HCT116 (cell line): ENCODE data around the gene SLC66A2.

Source experiments
- CEBPB ChIP-seq: IDR thresholded peaks from 2 replicates; pipeline ENCODE4 v1.6.1; 2012; ENCODE audit warnings: low read depth
- CTCF ChIP-seq, 3 experiments: fragments of 200-600 bp in 1 of 3; sonication (generic) in 1 of 3; IDR thresholded peaks in 2 of 3; conservative IDR thresholded peaks in 1 of 3; 2 replicates each; pipeline ENCODE4 v1.5.1; 2012 to 2017; ENCODE audit warnings: low read depth in 2 of 3, low read length in 2 of 3, antibody characterized with exemption in 1 of 3, borderline replicate concordance in 1 of 3, control low read depth in 1 of 3, mild to moderate bottlenecking in 1 of 3, mixed read lengths in 1 of 3, mixed run types in 1 of 3, moderate library complexity in 1 of 3; ENCODE audit not compliant: insufficient read depth in 1 of 3
- EZH2phosphoT487 ChIP-seq: fragments of 200-600 bp; IDR thresholded peaks from 2 replicates; pipeline ENCODE4 v1.6.1; 2018; ENCODE audit warnings: antibody characterized with exemption, borderline replicate concordance
- JUND ChIP-seq: IDR thresholded peaks from 2 replicates; pipeline ENCODE4 v1.6.1; 2012
- MAX ChIP-seq: IDR thresholded peaks from 2 replicates; pipeline ENCODE4 v1.6.1; 2012
- POLR2AphosphoS5 ChIP-seq: IDR thresholded peaks from 2 replicates; pipeline ENCODE4 v1.6.1; 2011; ENCODE audit warnings: mild to moderate bottlenecking, low read depth, low read length, moderate library complexity
- RAD21 ChIP-seq: IDR thresholded peaks from 2 replicates; pipeline ENCODE4 v1.6.1; 2012; ENCODE audit warnings: low read depth, mild to moderate bottlenecking
- REST ChIP-seq: IDR thresholded peaks from 2 replicates; pipeline ENCODE4 v1.6.1; 2012; ENCODE audit warnings: low read depth
- SIN3A ChIP-seq: IDR thresholded peaks from 2 replicates; pipeline ENCODE4 v1.6.1; 2012; ENCODE audit warnings: low read depth
- ZNF274 ChIP-seq: fragments of 200-500 bp; sonication (Bioruptor generic); IDR thresholded peaks from 2 replicates; pipeline ENCODE4 v1.6.1; 2014; ENCODE audit warnings: mild to moderate bottlenecking, low read depth, low read length, inconsistent platforms
- TF ChIP-seq, protein P1 (sequence below): IDR thresholded peaks from 2 replicates; pipeline ENCODE4 v1.6.1; 2011; ENCODE audit warnings: mild to moderate bottlenecking, low read length, moderate library complexity; ENCODE audit not compliant: insufficient replicate concordance; ENCODE audit errors: extremely low read depth

DNA sequence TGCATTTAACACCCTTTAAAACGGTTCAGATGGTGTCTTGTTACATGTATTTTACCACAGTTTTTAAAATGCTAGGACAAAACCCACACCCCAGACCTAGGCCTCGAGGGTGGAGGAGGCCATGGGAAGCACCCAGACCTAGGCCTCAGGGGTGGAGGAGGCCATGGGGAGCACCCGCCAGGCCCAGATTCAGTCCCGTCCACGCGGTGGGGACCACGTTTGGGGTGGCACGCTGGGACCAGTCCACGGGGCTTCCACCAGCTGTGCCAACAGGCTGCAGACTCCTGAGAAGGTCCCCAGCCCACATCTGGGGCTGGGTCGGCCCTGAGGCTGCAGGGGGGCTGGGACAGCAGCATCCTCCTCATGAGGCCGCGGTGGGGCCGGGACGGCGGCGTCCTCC is 63.4 kb downstream of the SLC66A2 start:
- TF ChIP-seq POLR2AphosphoS5 (no peak), EZH2phosphoT487 (no peak), CTCF (IDR thresholded peaks at IDR 0.05 in 2 of 3, conservative IDR thresholded peaks at IDR 0.05 in 1 of 3; ENCODE audit: borderline replicate concordance in 1 of 3, insufficient read depth in 1 of 3, low read depth in 2 of 3, low read length in 2 of 3) (no peak), ZNF274 (no peak), MAX (no peak), RAD21 (no peak), REST (no peak), JUND (no peak), SIN3A (no peak), CEBPB (no peak)
- TF ChIP-seq, protein P1, sequence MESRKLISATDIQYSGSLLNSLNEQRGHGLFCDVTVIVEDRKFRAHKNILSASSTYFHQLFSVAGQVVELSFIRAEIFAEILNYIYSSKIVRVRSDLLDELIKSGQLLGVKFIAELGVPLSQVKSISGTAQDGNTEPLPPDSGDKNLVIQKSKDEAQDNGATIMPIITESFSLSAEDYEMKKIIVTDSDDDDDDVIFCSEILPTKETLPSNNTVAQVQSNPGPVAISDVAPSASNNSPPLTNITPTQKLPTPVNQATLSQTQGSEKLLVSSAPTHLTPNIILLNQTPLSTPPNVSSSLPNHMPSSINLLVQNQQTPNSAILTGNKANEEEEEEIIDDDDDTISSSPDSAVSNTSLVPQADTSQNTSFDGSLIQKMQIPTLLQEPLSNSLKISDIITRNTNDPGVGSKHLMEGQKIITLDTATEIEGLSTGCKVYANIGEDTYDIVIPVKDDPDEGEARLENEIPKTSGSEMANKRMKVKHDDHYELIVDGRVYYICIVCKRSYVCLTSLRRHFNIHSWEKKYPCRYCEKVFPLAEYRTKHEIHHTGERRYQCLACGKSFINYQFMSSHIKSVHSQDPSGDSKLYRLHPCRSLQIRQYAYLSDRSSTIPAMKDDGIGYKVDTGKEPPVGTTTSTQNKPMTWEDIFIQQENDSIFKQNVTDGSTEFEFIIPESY: no peak
